Brain pericyte (primary cell): ENCODE results near the gene SCFD2.
"Not testable (repeated sequence)": the region's sequence is repeated elsewhere in the genome, so short reads cannot be mapped to it uniquely, and the experiment has no call there.

ENCODE experiments used
- DNase-seq: peaks from one replicate; pipeline ENCODE4 v3.0.0-alpha.2; 2012; ENCODE audit warnings: low read depth, low spot score

SCFD2 gene

DNA sequence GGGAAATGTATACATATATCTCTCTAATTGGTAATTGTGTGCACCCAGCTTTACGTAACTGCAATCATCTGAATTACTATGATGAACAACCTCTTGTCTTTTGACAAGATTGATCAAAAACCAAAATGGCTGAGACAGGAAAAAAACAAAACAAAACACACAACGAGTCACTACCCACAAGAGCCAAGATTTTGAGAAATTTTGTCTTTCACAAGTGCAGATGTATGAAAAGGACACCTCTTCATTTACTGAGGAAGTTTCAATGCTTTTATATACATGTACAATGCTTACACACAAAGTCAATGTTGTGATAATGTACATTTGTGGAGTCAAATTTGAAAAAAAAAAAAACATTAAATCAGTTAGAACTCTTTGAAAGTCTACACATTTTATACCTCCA lies 224.6 kb downstream of the SCFD2 start:
- DNase-seq, result no peak

DNA sequence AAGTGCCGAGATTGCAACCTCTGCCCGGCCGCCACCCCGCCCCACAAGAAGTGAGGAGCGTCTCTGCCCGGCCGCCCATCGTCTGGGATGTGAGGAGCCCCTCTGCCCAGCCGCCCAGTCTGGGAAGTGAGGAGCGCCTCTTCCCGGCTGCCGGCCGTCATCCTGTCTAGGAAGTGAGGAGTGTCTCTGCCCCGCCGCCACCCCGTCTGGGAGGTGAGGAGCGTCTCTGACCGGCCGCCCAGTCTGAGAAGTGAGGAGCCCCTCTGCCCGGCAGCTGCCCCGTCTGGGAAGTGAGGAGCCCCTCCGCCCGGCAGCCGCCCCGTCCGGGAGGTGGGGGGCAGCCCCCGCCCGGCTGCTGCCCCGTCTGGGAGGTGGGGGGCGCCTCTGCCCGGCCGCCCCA lies 226.6 kb downstream of the SCFD2 start:
- DNase-seq, result not testable (repeated sequence)

DNA sequence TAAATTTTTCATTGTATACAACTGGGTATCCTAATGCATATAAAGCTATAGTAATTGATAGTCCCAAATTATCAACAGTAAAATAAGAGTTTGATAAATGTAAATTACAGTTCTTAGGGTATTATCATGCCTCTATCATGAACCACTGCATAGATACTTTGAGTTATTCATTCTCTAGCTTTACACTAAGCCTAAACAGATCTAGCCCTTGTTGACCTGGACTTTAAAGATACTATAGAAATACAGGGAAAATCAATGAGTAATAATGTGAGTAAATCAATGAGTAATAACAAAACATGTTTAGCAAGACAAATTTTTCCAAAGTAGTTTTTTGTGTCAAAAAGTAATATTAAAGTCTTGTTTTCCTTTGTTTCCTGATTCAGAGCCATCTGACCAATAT lies 228.4 kb downstream of the SCFD2 start:
- no peak for DNase-seq

DNA sequence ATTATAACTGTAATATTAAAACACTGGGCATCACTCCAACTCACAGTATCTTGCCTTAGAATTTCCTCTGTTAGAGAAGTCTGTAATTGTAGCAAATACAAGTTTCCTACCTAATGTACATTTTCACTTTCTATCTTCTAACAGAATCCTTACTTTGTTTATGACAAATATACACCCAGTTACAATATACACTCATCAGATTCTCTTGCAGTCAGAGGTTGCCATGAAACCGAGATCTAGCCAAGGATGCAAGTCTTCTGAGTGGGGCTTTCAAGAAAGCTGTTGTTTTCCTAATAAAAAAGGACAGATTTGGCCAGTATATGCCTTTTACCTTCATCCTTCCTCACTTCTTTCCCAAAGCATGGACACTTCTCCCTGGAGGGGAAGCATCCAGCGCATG lies 228.9 kb downstream of the SCFD2 start:
- DNase-seq, result no peak

DNA sequence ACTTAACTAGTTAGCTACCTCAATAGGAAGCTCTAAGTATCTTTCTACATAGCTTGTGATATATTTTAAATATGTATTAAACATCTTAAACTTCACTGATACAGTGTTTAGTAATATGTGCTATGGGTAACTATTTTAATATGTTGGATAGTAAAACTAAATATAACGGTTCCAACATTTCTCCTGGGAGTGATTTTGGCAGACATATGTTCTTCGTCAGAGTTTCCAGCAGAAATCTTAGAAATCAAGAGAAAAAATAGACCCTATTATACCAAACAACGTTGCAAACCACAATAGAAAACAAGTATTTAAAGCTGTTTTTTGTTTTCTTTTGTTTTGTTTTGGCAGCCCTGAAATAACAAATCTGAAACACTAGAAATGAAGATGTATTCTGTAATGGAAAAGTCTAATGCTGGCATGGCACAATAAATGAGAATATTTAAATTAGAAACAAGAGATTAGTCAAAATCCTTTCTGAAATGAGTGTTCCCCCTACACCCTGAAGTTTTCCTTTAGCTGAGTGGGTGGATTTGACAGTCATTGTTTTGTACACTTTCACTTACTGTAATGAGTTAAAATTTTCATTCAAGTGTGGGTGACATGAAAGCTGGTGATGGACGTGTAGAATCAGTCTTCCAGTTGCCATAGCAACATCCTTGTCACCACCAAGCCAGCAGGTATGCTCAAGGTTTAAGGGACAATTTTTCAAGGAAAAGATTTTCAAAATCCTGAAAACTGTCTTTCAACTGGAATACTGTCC lies 233.5 kb downstream of the SCFD2 start:
- DNase-seq, result no peak

DNA sequence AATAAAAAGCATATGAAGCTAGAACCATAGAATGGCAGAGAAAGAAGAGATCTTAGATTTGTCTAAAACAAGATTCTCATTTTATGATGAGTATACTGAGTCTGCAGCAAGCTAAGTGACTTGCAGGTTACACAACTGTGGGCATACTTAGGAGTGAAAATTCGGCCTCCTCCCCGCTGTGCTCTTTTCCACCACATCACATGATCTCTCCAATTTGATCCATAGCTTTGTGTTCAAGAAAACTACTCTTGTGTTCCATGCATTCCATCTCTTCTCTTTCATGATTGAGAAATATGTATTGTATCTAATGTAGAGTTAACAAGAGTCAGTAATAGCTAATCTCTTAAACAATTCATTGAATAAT lies 234.3 kb downstream of the SCFD2 start:
- no peak for DNase-seq

DNA sequence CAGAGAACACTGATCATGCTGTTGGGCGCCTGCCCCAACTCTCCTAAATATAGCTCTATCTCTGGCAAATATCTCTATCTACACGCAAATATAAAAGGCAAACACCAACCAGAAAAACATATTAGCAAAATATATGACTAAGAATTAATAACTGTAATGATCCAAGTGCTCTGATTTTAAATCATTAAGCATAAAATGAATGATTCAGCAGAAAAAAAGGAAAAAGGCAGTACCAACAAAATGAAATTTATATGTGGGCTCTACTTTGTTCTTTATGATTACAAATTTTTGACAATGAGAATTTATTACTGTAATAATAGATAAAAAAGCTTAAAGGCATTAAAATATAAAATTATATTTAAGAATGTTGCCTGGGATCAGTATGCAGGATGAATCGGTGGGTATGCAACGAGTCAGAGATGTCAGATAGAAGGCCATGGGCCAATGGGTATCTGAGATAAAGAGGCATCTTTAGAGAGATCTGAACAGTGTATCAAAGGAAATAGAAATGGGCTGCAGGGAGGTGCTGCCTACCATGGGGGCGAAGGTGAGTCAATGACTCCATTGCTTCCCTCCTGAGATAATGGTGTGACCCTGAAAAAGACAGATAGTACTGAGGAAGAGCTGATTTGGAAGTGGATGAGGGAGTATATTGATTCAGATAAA lies 234.8 kb downstream of the SCFD2 start:
- no peak for DNase-seq

DNA sequence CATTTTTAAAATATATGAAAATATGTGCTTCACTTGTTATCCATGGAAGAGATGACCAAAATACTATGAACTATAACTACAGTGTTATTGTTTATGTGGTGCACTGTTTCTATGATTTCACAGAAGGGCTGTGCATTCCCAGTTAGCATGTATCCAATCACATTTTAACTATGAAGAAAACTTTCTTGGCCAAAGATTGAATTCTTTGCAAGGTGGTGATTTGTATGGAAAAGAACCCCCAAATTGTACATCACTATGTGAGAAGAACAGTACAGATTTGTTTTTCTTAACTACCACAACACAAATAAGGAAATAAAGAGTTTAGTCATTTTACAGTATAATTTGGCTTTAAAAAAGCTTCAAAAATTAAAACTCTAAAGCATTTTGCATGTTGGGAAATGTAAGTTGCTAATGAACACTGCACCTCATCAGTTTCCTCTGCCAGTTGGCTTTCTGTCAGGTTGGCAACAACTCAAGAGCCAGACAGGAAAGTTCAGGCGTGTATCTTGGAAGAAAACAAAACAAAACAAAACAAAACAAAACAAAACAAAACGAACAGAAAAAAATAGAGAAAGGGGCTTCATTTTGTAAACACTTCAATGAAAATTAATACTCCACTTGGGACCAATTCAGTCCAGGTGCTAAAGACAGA lies 237.0 kb downstream of the SCFD2 start:
- DNase-seq, result no peak

DNA sequence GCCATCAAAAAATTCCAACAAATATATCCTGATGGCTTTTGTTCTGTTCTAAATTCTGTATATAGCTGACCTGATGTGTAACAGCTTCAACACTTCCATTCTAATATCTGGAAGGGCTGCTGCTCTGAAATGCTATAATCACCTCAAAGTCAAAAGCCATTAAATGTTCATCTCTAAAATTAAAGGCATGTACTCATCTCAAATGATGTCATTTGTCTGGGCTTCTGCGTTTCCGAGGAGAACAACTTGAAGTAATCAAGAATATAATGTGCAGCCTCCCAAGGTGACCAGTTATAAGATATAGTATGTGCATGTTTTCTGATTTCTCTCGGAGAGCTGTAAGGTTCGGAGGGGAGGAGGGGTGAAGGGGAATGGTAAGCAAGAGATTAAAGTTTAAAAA lies 237.6 kb downstream of the SCFD2 start:
- DNase-seq, result no peak

DNA sequence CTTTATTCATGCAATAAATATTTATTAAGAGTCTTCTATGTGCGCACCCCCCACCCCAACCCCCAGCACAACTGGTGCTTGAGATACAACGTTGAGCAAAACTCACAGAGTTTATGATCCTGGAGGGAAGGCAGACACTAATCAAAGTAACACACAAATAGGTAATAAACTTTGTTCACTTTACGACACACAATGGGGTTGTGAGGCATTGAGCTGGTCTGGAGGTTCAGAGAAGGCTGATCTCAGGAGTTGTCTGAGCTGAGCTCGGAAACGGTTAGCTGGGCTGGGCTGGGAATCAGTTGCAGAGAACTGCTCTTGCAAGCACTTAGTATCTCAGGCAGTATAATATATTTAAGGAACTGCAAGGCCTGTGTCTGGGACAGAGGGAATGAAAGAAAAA lies 238.5 kb downstream of the SCFD2 start:
- DNase-seq, result no peak

DNA sequence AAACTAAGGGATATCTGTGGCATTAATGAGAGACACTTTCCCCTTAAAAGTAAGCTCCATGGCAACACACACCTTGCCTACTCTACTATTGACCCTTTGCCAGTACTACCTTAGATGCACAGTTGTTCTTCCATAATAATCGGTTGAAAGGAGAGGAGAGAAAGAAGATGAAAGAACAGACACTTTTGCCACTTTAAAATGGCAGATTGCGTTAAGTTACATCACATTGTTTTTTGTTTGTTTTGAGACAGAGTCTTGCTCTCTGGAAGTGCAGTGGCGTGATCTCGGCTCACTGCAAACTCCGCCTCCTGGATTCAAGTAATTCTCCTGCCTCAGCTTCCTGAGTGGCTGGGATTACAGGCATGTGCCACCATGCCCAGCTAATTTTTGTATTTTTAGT lies 239.8 kb downstream of the SCFD2 start:
- DNase-seq, result no peak

DNA sequence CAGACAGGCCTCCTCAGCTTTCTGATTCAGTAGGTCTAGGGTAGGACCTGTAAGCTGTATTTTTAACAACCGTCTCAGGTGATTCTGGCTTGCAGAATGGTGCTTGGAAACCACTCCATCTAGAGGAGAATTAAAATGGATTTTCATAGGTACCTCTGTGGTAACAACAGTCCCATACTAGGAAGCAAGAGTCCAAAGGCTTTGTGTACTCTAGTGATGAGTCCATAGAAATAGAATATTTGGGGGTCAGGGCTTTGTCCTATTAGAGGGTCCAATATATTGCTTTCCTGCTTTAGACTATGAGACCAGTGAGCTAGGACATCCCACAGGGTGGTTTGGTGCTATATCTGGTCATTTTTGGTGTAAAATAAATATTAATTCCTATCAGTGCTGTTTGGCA lies 242.0 kb downstream of the SCFD2 start:
- no peak for DNase-seq

DNA sequence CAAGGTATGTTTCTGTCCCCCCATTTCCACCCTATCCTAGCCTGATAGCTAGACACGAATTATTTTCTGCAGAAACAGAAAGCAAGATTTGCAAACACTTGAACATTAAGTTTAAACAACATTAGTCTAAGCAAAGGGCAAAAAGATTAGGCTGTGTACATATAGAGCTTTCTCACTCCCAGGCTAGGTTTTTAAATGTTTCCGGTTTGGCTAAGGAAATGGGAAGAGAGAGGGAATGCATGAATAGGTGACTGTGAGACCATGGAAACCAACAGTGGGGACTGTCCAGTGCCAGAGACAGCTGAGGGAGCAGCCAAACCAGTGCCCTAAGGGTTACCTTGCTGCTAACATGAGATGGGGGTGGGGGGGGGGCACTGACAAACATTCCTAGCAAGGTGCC lies 242.7 kb downstream of the SCFD2 start:
- DNase-seq, result no peak

DNA sequence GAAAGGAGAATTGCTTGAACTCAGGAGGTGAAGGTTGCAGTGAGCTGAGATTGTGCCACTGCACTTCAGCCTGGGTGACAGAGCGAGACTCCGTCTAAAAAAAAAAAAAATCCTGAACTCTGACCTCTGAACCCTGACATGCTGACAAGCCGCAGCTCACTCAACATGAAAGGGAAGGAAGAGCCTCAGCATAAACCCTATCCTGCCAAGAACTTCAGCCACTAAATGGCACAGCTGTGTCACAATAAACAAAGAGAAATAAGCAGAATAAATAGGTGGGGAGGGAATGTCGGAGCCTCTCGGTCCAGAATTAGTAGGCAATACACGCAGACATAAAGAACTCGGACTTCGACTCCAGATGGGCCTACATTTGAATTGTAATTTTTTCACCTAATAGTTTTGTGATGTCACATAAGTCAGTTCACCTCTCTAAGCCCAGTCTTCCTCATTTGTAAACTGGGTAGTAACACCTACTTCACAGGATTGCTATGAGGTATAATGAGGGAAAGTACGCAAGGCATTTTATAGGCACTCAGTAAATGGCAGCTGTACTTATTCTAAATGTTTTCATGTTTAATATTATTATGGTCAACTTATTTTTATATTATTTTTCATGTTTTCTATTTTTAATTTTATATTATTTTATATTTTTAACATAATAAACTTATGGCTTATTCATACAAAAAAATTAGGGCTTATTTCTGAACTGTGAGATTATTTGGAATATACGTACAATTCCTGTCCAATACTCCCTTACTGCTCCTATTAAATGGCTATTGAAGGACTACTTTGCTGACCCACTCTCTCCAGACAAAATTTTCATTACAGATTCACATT lies 243.4 kb downstream of the SCFD2 start:
- DNase-seq, result no peak

DNA sequence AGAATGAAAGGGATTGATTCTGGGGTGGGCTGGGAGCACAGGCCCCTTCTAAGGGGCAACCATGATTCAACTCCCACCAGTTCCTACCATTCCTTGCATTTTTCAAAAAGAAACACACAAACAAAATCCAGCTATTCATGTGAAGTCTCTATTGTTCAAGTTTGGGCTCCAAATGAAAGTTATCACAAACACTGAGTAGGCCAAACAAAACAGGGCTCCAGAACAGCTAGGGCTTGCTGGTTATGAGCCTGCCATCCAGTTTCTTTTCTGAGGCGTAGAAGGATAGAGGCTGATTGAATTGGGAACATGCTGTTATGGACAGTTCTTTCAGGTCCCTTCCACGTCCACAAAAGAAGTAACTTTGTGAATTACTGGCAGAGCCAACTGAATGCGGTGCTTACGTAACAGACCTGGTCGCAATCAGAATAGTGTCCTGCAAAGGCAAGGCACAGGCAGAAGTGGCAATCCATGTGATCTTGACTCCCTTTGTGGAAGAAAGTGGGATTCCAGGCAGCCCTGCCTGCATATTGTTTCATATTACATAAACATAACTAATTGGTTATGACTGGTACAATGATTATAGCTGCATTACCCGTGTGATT lies 244.5 kb downstream of the SCFD2 start:
- DNase-seq, result no peak

DNA sequence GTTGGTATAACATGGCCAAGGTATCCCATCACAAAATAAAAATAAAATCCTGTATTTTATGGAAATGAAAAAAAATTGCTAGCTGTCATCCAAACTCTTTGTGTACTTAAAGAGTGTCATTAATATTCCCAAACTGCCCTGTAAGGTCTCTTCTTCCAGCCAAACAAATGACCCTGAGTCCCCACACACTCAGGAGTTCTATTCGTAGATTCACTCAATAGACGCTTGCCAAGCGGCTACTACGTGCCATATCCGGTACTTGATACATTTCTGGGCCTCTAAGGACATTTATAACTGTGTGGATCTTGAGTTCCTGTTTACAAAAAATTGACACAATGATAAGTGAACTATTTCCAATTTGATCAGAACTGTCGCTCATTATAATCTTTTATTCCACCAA lies 245.1 kb downstream of the SCFD2 start:
- DNase-seq, result no peak

DNA sequence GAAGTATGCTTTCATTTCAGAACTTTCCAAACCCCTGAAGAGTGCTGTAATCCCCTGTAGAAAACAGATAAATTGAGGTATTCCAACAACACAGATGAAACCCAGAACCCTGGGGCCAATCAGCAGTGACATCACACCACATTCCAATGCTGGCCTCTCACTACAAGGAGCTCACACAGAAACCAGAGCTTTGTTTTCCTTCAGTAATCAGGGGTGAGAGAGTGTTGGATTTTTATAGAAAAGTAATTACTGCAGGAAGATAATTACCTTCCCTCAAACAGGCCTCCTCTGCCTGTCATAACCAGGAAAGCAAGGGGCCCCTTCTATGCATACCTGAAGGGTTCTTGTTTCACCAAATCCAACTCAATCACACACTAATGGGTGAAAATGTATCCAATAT lies 246.2 kb downstream of the SCFD2 start:
- no peak for DNase-seq

DNA sequence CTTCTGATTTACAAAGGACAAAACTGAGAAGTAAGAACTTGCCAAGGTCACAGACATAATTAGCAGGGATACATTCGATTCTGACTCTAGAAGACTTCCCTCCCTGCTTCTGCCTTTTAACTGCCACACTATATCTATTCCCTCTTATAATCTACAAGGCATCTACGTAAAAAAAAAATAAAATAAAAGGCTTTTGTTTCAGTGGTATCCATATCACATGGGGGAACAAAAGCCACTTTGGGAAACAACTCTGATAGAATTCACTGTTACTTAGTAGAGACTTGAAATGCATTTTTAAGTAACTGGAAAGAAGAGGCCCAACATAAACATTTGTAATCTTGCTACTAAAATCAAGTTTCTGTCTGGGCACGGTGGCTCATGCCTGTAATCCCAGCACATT lies 247.2 kb downstream of the SCFD2 start:
- DNase-seq, result no peak

DNA sequence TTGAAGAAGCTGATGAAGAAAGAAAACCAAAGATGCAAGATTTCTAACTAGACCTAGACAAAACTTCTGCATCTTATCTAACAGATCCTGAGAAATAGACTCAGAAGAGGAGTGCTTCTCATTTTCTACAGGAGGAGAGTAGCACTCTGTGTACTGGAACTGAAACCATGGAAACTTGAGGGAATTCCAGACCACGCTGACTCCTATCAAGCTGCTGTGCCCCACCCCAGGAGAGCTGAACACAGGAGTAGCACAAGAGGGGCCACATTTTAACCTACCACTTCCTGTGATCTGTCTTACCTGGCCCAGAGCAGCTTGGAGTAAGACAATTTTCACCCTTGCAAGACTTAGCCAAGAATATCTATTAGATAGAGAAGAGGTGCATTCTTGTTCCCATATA lies 248.9 kb downstream of the SCFD2 start:
- no peak for DNase-seq

DNA sequence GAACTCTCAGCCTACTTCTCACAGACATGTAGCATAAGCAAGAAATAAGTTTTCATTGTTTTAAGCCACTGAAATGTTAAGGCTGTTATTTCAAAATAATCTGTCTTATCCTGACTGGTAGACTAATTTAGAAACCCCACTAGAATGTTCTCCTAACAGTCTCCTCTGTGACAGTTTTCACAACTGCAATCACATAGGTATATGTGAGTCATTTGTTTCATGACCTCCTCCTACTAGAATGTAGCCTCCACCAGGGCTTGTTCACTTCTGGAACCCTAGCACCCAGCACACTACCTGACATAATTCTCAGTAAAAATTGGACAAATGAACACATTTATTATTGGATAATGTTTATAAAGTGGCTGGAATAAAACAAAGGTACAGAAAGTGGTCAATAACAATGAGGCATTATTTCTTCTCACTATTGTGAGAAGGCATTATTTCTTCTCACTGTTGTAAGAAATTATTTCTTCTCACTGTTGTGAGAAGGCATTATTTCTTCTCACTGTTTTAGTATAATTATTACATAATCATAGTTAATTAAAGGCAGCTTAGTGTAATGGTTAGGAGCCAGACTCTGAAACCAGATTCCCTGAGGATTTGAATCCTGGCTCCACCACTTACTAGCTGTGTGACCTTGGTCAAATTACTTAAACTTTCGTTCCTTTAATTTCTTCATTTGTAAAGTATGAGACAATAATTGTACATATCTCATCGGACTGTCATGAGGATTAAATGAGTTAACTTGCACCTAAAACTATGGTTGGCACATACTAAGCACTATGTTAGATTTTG lies 252.2 kb downstream of the SCFD2 start:
- no peak for DNase-seq

DNA sequence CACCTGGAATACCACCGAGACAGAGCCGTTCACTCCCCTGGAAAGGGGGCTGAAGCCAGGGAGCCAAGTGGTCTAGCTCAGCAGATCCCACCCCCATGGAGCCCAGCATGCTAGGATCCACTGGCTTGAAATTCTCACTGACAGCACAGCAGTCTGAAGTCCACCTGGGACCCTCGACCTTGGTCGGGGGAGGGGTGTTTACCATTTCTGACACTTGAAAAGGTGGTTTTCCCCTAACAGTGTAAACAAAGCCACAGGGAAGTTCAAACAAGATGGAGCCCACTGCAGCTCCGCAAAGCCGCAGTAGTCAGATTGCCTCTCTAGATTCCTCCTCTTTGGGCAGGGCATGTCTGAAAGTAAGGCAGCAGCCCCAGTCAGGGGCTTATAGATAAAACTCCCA lies 260.5 kb downstream of the SCFD2 start:
- DNase-seq, result no peak
